ENCODE data around the gene SH3PXD2A.
"Not testable (repeated sequence)": the region's sequence is repeated elsewhere in the genome, so short reads cannot be mapped to it uniquely, and the experiment has no call there.

The SH3PXD2A gene

GRCh38 chr10:103679096-103679790, 176.1 kb downstream of the SH3PXD2A start:
- no peak for DNase-seq

- DNase-seq: peak; percentile 83 to 88
Measured at GRCh38 chr10:103678178-103678526, 177.2 kb downstream of the SH3PXD2A start.

- DNase-seq: no peak
Measured at GRCh38 chr10:103677486-103678177, 177.7 kb downstream of the SH3PXD2A start.

- no peak for DNase-seq
Measured at GRCh38 chr10:103676851-103677417, 178.4 kb downstream of the SH3PXD2A start.

GRCh38 chr10:103676058-103676785, 179.2 kb downstream of the SH3PXD2A start:
- no peak for DNase-seq

- no peak for DNase-seq
Measured at GRCh38 chr10:103673606-103674005, 181.8 kb downstream of the SH3PXD2A start.

- DNase-seq: no peak
Measured at GRCh38 chr10:103672345-103672744, 183.0 kb downstream of the SH3PXD2A start.

GRCh38 chr10:103671126-103671895, 184.1 kb downstream of the SH3PXD2A start:
- DNase-seq: no peak

GRCh38 chr10:103669944-103670343, 185.4 kb downstream of the SH3PXD2A start:
- DNase-seq: no peak

GRCh38 chr10:103669243-103669929, 186.0 kb downstream of the SH3PXD2A start:
- DNase-seq: no peak

- DNase-seq: no peak
Measured at GRCh38 chr10:103668351-103669242, 186.8 kb downstream of the SH3PXD2A start.

- no peak for DNase-seq
Measured at GRCh38 chr10:103667356-103667755, 188.0 kb downstream of the SH3PXD2A start.

- DNase-seq: no peak
Measured at GRCh38 chr10:103666762-103667150, 188.6 kb downstream of the SH3PXD2A start.

- peak in 1 of 2 experiments; percentile 37 for DNase-seq
Measured at GRCh38 chr10:103666087-103666761, 189.2 kb downstream of the SH3PXD2A start.

- no peak for DNase-seq
Measured at GRCh38 chr10:103665162-103665889, 190.1 kb downstream of the SH3PXD2A start.

- no peak for DNase-seq
Measured at GRCh38 chr10:103663802-103664201, 191.6 kb downstream of the SH3PXD2A start.

GRCh38 chr10:103663236-103663635, 192.1 kb downstream of the SH3PXD2A start:
- DNase-seq: no peak

GRCh38 chr10:103662704-103663103, 192.7 kb downstream of the SH3PXD2A start:
- DNase-seq: not testable (repeated sequence)

GRCh38 chr10:103661198-103661950, 194.0 kb downstream of the SH3PXD2A start:
- peak; percentile 30 to 38 for DNase-seq
